HepG2 (cell line): ENCODE measurements around the gene SERHL2. TPM values are rescaled to one million over a fixed set of nuclear protein-coding genes. Genes with fewer than 3 reads are reported as not detected.

ENCODE experiments used
- CCDC6 ChIP-seq: sonication (generic); formaldehyde crosslinking; IDR thresholded peaks from 2 replicates; pipeline ENCODE4 v1.8.1; 2022; ENCODE audit warnings: mild to moderate bottlenecking, missing genetic modification reagents, moderate library complexity
- ELF3 ChIP-seq: IDR thresholded peaks from 2 replicates; pipeline ENCODE4 v1.6.1; 2016; ENCODE audit warnings: missing genetic modification reagents, missing compliant biosample characterization
- HDAC6 ChIP-seq: fragments of 200-600 bp; sonication (generic); IDR thresholded peaks from 2 replicates; pipeline ENCODE4 v1.7.0; 2017; ENCODE audit warnings: mild to moderate bottlenecking, antibody characterized with exemption, low read length, low read depth
- SATB2 ChIP-seq: sonication (generic); formaldehyde crosslinking; IDR thresholded peaks from 2 replicates; pipeline ENCODE4 v1.5.0; 2020; ENCODE audit warnings: missing genetic modification reagents
- SOX5 ChIP-seq: IDR thresholded peaks from 2 replicates; pipeline ENCODE4 v1.6.1; 2016; ENCODE audit warnings: borderline replicate concordance
- ZNF17 ChIP-seq: sonication (generic); formaldehyde crosslinking; IDR thresholded peaks from 2 replicates; pipeline ENCODE4 v1.5.0; 2020; ENCODE audit warnings: mild to moderate bottlenecking, missing genetic modification reagents
- ZNF234 ChIP-seq: sonication (generic); formaldehyde crosslinking; conservative IDR thresholded peaks from 2 replicates; pipeline ENCODE4 v1.5.1; 2020; ENCODE audit warnings: mild to moderate bottlenecking, missing genetic modification reagents
- ZNF260 ChIP-seq: sonication (generic); formaldehyde crosslinking; IDR thresholded peaks from 2 replicates; pipeline ENCODE4 v1.4.0; 2020; ENCODE audit warnings: missing genetic modification reagents, low read depth, mild to moderate bottlenecking, borderline replicate concordance
- ZNF382 ChIP-seq: sonication (generic); formaldehyde crosslinking; IDR thresholded peaks from 2 replicates; pipeline ENCODE4 v1.5.0; 2020; ENCODE audit warnings: missing genetic modification reagents, mild to moderate bottlenecking, borderline replicate concordance
- ZNF562 ChIP-seq: sonication (generic); formaldehyde crosslinking; IDR thresholded peaks from 2 replicates; pipeline ENCODE4 v1.8.0; 2022; ENCODE audit warnings: missing genetic modification reagents, borderline replicate concordance
- ZNF737 ChIP-seq: sonication (generic); formaldehyde crosslinking; IDR thresholded peaks from 2 replicates; pipeline ENCODE4 v1.5.0; 2020; ENCODE audit warnings: missing genetic modification reagents, mild to moderate bottlenecking, borderline replicate concordance
- polyA plus RNA-seq, 8 experiments: library from polyadenylated mRNA; depleted of rRNA in 3 of 8; stranded (reverse) in 7 of 8; unstranded in 1 of 8; fragments of >200 nt; fragmentation: Illumina TruSeq in 4 of 8; extraction: Trizol in 4 of 8; gene quantifications; 2 replicates each; pipeline versions ENCODE4 v1.2.1 to v1.2.3, GENCODE V29; 2011 to 2016; ENCODE audit warnings: low read depth in 4 of 8, missing spikeins in 1 of 8, mixed read lengths in 1 of 8; ENCODE audit not compliant: insufficient read depth in 1 of 8
- total RNA-seq, 5 experiments: library from RNA; depleted of rRNA; stranded (reverse); fragments of >200 nt; fragmentation: Illumina TruSeq; extraction: Trizol; gene quantifications; 2 replicates each; pipeline ENCODE4 v1.2.3, GENCODE V29; 2016; ENCODE audit warnings: low read depth in 1 of 5
- TF ChIP-seq, protein P1 (sequence below): sonication (generic); formaldehyde crosslinking; IDR thresholded peaks from 2 replicates; pipeline ENCODE4 v1.5.0; 2020; ENCODE audit warnings: mild to moderate bottlenecking, missing genetic modification reagents, borderline replicate concordance
- TF ChIP-seq, protein P2 (sequence below): sonication (generic); formaldehyde crosslinking; IDR thresholded peaks from 2 replicates; pipeline ENCODE4 v1.8.0; 2022; ENCODE audit warnings: mild to moderate bottlenecking, missing genetic modification reagents; ENCODE audit not compliant: insufficient replicate concordance
- TF ChIP-seq, protein P3 (sequence below): sonication (generic); formaldehyde crosslinking; IDR thresholded peaks from 2 replicates; pipeline ENCODE4 v1.4.0; 2020; ENCODE audit warnings: missing genetic modification reagents
- TF ChIP-seq, protein P4 (sequence below): sonication (generic); formaldehyde crosslinking; conservative IDR thresholded peaks from 2 replicates; pipeline ENCODE4 v1.8.0; 2022; ENCODE audit warnings: low read depth, missing genetic modification reagents

Gene SERHL2
- total and polyA plus RNA-seq, 2 of the 13 experiments (the other 11 are each of a cell fraction or from before 2014, with no cell fraction given), result 1.0 to 1.8 TPM

DNA sequence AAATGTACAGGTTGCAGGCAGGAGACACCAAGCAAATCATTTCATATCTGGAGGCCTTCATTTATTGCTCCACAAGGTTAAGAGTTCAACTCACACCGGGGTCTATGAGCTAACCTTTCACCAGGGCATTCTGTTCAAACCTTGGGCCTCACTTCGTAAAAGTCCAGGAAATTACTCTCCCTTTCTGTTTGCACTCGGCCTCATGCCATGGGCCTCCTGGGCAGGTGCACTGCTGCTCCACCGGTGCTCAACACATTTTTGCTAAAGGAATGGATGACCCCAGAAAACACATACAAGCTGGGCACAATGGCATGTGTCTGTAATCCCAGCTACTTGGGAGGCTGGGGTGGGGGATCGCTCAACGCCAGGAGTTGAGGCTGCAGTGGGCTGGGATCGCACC lies 17.6 kb upstream of the SERHL2 start (continued):
- TF ChIP-seq, protein P1, sequence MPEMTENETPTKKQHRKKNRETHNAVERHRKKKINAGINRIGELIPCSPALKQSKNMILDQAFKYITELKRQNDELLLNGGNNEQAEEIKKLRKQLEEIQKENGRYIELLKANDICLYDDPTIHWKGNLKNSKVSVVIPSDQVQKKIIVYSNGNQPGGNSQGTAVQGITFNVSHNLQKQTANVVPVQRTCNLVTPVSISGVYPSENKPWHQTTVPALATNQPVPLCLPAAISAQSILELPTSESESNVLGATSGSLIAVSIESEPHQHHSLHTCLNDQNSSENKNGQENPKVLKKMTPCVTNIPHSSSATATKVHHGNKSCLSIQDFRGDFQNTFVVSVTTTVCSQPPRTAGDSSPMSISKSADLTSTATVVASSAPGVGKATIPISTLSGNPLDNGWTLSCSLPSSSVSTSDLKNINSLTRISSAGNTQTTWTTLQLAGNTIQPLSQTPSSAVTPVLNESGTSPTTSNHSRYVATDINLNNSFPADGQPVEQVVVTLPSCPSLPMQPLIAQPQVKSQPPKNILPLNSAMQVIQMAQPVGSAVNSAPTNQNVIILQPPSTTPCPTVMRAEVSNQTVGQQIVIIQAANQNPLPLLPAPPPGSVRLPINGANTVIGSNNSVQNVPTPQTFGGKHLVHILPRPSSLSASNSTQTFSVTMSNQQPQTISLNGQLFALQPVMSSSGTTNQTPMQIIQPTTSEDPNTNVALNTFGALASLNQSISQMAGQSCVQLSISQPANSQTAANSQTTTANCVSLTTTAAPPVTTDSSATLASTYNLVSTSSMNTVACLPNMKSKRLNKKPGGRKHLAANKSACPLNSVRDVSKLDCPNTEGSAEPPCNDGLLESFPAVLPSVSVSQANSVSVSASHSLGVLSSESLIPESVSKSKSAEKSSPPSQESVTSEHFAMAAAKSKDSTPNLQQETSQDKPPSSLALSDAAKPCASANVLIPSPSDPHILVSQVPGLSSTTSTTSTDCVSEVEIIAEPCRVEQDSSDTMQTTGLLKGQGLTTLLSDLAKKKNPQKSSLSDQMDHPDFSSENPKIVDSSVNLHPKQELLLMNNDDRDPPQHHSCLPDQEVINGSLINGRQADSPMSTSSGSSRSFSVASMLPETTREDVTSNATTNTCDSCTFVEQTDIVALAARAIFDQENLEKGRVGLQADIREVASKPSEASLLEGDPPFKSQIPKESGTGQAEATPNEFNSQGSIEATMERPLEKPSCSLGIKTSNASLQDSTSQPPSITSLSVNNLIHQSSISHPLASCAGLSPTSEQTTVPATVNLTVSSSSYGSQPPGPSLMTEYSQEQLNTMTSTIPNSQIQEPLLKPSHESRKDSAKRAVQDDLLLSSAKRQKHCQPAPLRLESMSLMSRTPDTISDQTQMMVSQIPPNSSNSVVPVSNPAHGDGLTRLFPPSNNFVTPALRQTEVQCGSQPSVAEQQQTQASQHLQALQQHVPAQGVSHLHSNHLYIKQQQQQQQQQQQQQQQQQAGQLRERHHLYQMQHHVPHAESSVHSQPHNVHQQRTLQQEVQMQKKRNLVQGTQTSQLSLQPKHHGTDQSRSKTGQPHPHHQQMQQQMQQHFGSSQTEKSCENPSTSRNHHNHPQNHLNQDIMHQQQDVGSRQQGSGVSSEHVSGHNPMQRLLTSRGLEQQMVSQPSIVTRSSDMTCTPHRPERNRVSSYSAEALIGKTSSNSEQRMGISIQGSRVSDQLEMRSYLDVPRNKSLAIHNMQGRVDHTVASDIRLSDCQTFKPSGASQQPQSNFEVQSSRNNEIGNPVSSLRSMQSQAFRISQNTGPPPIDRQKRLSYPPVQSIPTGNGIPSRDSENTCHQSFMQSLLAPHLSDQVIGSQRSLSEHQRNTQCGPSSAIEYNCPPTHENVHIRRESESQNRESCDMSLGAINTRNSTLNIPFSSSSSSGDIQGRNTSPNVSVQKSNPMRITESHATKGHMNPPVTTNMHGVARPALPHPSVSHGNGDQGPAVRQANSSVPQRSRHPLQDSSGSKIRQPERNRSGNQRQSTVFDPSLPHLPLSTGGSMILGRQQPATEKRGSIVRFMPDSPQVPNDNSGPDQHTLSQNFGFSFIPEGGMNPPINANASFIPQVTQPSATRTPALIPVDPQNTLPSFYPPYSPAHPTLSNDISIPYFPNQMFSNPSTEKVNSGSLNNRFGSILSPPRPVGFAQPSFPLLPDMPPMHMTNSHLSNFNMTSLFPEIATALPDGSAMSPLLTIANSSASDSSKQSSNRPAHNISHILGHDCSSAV (CRISPR knock-in tag), result no peak
- TF ChIP-seq, protein P2, sequence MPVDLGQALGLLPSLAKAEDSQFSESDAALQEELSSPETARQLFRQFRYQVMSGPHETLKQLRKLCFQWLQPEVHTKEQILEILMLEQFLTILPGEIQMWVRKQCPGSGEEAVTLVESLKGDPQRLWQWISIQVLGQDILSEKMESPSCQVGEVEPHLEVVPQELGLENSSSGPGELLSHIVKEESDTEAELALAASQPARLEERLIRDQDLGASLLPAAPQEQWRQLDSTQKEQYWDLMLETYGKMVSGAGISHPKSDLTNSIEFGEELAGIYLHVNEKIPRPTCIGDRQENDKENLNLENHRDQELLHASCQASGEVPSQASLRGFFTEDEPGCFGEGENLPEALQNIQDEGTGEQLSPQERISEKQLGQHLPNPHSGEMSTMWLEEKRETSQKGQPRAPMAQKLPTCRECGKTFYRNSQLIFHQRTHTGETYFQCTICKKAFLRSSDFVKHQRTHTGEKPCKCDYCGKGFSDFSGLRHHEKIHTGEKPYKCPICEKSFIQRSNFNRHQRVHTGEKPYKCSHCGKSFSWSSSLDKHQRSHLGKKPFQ (CRISPR knock-in tag), result peak; percentile 63
- TF ChIP-seq ZNF382 (CRISPR knock-in tag) (no peak), CCDC6 (no peak), ZNF260 (CRISPR knock-in tag) (no peak), ZNF234 (CRISPR knock-in tag) (no peak), SATB2 (CRISPR knock-in tag) (peak; percentile 64; the same call in 1 of the 2 replicates), HDAC6 (no peak), ELF3 (CRISPR knock-in tag) (peak; percentile 62), SOX5 (CRISPR knock-in tag) (no peak), ZNF17 (CRISPR knock-in tag) (no peak), ZNF562 (CRISPR knock-in tag) (no peak), ZNF737 (no peak)
- TF ChIP-seq, protein P3, sequence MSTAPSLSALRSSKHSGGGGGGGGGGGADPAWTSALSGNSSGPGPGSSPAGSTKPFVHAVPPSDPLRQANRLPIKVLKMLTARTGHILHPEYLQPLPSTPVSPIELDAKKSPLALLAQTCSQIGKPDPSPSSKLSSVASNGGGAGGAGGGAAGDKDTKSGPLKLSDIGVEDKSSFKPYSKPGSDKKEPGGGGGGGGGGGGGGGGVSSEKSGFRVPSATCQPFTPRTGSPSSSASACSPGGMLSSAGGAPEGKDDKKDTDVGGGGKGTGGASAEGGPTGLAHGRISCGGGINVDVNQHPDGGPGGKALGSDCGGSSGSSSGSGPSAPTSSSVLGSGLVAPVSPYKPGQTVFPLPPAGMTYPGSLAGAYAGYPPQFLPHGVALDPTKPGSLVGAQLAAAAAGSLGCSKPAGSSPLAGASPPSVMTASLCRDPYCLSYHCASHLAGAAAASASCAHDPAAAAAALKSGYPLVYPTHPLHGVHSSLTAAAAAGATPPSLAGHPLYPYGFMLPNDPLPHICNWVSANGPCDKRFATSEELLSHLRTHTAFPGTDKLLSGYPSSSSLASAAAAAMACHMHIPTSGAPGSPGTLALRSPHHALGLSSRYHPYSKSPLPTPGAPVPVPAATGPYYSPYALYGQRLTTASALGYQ (CRISPR knock-in tag), result no peak
- TF ChIP-seq, protein P4, sequence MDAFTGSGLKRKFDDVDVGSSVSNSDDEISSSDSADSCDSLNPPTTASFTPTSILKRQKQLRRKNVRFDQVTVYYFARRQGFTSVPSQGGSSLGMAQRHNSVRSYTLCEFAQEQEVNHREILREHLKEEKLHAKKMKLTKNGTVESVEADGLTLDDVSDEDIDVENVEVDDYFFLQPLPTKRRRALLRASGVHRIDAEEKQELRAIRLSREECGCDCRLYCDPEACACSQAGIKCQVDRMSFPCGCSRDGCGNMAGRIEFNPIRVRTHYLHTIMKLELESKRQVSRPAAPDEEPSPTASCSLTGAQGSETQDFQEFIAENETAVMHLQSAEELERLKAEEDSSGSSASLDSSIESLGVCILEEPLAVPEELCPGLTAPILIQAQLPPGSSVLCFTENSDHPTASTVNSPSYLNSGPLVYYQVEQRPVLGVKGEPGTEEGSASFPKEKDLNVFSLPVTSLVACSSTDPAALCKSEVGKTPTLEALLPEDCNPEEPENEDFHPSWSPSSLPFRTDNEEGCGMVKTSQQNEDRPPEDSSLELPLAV (CRISPR knock-in tag), result no peak
